GM18861 (cell line): Measurements from ENCODE around the gene AP3B1.

Source experiments
- ATAC-seq: cut with Tn5 transposase; IDR thresholded peaks from one replicate; pipeline ENCODE4 v1.9.1; 2021; ENCODE audit not compliant: unreplicated experiment

AP3B1 gene, protein sequence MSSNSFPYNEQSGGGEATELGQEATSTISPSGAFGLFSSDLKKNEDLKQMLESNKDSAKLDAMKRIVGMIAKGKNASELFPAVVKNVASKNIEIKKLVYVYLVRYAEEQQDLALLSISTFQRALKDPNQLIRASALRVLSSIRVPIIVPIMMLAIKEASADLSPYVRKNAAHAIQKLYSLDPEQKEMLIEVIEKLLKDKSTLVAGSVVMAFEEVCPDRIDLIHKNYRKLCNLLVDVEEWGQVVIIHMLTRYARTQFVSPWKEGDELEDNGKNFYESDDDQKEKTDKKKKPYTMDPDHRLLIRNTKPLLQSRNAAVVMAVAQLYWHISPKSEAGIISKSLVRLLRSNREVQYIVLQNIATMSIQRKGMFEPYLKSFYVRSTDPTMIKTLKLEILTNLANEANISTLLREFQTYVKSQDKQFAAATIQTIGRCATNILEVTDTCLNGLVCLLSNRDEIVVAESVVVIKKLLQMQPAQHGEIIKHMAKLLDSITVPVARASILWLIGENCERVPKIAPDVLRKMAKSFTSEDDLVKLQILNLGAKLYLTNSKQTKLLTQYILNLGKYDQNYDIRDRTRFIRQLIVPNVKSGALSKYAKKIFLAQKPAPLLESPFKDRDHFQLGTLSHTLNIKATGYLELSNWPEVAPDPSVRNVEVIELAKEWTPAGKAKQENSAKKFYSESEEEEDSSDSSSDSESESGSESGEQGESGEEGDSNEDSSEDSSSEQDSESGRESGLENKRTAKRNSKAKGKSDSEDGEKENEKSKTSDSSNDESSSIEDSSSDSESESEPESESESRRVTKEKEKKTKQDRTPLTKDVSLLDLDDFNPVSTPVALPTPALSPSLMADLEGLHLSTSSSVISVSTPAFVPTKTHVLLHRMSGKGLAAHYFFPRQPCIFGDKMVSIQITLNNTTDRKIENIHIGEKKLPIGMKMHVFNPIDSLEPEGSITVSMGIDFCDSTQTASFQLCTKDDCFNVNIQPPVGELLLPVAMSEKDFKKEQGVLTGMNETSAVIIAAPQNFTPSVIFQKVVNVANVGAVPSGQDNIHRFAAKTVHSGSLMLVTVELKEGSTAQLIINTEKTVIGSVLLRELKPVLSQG

GRCh38 chr5:78294248-78295034 lies at the start of gene AP3B1:
Gene AP3B1, minus strand, starts transcription at chr5:78294698. Its CDS starts 119 bp downstream, at chr5:78294579.
- ATAC-seq: peak; percentile 89

- no peak for ATAC-seq
These were observed 46.9 kb upstream of the AP3B1 start for GRCh38 chr5:78341440-78341839.

DNA sequence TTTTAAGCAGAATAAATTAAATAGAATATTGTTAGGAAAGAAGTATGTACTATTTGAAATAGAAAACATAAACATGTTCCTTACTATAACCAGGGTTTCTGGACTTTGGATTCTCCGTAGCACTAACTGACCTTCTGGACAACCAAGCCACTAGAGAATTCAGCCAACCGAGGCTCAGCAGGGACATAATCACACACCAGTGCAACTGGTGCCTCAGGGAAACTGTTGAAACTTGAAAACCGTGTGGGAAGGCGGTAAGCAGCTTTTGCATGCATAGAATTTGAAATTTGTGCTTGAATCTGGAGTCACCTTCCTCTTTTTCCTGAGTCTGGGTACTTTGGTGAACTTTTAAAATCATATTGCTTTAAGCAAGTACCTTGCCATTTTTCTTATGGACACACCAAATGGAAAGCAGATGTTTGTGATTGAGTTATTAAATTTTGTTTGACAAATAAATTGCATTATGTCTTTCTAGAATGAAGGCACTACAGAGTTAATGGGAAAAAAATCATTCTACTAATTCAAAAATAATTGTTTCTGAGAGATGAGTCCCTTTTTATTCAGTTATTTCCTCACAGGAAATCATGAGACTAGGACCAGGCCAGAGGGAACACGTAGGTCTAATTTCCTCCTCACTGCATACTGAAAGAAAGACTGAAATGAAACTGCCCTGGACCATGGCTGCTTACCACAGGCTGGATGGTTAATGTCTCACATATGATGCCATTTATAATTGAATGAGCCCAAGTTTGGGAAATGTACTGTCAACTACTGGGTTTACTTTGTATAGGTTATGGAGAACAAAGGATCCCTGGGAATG lies 45.3 kb upstream of the AP3B1 start:
- no peak for ATAC-seq

DNA sequence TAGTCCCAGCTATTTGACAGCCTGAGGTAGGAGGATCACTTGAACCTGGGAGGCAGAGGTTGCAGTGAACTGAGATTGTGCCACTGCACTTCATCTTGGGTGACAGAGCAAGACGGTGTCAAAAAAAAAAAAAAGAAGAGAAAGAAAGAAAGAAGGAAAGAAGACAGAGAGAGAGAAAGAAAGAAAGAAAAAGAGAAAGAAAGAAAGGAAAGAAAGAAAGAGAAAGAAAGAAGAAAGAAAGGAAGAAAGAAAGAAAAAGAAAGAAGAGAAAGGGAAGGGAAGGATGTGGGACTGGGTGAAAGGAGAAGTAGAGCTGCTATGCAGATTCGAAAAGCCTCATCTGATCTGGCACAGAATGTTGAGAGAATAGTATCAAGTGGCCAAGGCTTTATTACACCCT lies 42.2 kb upstream of the AP3B1 start:
- ATAC-seq: no peak

DNA sequence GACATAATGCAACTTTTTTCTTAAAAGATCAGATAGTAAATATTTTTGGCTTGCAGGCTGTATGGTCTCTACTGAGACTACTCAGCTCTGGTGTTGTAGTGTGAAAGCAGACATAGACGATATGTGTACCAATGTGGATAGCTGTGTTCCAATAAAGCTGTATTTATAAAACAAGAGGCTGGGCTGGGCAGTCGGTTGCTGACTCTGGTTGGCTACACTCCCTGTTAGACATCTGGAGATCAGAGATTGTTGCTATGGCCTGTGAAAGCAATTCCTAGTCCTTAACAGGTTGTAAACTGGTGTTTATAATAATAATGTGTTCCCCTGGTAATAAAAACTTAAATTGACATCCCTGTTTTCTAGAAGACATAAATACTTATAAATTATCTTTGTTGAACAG lies 41.5 kb upstream of the AP3B1 start:
- no peak for ATAC-seq

- ATAC-seq: no peak
These were observed 40.3 kb upstream of the AP3B1 start for GRCh38 chr5:78334811-78335210.

GRCh38 chr5:78331523-78332080 lies 37.1 kb upstream of the AP3B1 start:
- ATAC-seq: no peak

GRCh38 chr5:78328585-78329173 lies 34.2 kb upstream of the AP3B1 start:
- ATAC-seq: no peak

DNA sequence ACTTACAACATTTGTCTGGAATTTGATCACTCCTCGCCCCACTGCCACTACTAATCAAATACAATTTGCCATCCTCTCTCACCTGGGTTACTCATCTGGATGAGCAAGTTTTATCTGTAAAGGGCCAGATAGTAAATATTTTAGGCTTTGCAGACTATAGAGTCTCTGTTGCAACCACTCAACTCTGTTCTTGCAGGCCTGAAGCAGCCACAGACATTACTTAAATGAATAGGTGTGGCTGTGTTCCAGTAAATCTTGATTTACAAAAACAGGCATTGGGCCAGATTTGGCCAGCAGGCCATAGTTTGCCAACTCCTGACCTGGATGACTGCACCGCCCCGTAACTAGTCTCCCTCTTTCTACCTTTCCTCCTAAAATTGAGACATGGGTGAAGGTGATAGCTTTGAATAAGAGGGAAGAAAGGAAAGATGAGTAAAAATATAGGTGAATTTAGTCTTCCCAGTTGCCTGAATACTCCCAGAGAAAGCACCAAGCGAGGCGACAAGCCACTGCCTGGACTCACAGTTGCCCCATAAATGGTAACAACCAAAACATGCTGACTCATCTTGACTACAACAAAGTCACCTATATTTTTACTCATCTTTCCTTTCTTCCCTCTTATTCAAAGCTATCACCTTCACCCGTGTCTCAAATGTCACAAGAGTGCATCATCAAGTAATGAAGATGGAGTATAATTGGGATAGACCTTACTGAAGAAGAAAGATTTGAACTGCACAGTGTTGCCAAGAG lies 33.4 kb upstream of the AP3B1 start:
- ATAC-seq: no peak

GRCh38 chr5:78326930-78327329 lies 32.4 kb upstream of the AP3B1 start:
- ATAC-seq: no peak

GRCh38 chr5:78323241-78323640 lies 28.7 kb upstream of the AP3B1 start:
- no peak for ATAC-seq

- no peak for ATAC-seq
These were observed 25.9 kb upstream of the AP3B1 start for GRCh38 chr5:78320401-78320800.

DNA sequence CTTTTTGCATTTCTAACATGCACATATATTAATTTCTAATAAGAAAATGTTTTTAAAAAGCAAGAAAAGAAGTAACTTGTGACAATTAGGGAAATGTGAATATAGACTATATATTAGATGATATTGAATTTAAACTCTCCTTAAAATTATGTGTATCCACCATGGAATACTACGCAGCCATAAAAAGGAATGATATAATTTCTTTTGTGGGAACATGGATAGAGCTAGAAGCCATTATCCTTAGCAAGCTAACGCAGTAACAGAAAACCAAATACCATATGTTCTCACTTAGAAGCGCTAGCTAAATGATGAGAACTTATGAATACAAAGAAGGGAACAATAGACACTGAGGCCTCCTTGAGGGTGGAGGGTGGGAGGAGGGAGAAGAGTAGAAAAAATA lies 23.8 kb upstream of the AP3B1 start:
- no peak for ATAC-seq

DNA sequence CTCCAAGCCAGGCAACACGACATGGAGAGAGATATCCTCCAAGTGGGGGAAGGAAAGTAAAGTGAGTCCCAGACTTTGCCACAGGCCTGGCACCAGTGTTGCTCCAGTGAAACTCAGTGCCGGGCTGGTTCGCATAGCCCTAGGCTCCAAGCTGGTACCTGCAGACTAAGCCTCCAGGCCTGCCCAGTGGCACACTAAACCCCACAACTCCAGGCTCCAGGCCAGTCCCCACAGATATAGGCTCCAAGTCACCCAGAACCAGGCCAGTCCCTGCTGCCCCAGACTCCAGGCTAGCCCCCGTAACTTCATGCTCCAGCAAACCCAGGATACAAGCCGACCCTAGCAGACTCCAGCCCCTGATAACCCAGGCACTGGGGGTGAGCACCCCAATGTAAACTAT lies 23.0 kb upstream of the AP3B1 start:
- no peak for ATAC-seq

DNA sequence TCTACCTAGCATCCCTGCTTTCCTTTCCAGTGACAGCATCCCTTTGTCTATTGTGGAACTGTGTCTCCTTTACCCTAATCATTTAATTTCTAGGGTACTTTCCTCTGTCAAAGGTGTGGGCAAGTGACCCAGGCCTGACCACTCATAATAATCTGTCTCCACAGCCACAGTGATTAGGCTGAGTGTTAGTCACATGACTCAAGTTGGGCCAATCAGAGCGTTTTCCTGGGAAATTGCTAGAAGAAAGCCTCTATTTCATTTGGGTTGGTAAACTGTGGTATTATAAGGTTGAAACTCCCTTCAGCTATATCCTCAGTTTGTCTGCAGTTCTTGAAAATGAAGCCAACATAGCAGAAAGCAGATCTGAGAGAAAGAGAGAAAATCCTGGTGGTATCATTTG lies 14.2 kb upstream of the AP3B1 start:
- no peak for ATAC-seq

DNA sequence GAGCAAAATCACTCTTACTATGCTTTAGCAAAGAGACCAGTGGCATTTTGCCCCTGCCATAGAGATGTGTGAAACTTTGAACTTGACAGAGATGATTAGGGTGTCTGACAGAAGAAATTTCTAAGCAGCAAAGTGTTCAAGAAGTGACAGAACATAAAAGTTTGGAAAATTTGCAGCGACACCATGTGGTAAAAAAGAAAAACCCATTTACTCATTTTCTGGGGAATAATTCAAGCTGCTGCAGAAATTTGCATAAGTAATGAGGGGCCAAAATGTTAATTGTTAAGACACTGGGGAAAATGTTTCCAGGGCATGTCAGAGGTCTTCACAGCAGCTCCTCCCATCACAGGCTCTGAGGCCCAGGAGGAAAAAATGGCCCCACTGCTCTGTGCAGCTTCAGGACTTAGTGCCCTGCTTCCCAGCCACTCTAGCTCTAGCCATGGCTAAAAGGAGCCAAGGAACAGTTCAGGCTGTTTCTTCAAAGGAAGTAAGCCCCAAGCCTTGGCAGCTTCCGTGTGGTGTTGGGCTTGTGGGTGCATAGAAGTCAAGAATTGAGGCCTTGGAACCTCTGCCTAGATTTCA lies 6.1 kb upstream of the AP3B1 start:
- no peak for ATAC-seq

DNA sequence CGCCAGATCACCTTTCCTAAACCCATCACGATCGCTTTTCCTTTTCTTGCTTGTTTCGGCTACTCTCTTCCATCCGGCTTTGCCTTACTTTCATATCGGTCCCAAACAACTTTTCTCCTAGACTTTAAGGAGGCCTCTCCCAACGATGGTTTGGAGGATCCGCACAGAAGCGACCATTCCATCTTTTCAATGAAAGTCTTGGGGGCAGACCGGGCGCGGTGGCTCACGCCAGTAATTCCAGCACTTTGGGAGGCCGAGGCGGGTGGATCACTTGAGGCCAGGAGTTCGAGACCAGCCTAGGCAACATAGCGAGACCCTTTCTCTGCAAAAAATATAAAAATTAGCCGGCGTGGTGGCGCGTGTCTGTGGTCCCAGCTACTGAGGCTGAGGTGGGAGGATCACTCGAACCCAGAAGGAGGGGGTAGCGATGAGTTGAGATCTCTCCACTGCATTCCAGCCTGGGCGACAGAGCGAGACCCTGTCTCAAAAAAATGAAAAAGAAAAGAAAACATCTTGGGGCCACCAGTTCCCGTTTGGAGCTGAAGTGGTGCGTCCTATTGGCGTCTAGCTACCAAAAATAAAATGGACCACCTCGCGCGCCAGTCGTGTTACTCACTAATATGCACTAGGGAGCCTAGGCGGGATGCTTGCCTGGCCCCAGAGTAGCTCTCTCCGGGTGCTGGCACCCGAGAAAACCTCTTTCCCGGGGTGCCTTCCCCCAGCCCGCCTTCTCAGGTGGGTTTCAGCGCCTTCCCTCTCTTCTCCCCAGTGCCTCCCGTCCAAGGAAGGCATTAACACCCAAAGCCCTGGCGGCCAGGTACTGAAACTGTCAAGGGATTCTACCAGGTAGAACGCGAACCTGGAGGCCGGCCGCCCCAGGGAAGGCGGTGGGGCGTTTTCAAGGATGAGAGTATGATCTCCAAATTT lies 800 bp upstream of the AP3B1 start:
- no peak for ATAC-seq
